OCI-LY7 (cell line): ENCODE data around the gene AP1S3.

Experiments used
- CTCF ChIP-seq: fragments of 200-600 bp; sonication (generic); conservative IDR thresholded peaks from 2 replicates; pipeline ENCODE4 v1.5.1; 2014; ENCODE audit warnings: mild to moderate bottlenecking, antibody characterized with exemption, low read length, moderate library complexity, mixed read lengths
- EZH2phosphoT487 ChIP-seq: fragments of 200-600 bp; sonication (generic); IDR thresholded peaks from 2 replicates; pipeline ENCODE4 v1.6.1; 2018; ENCODE audit warnings: low read depth, borderline replicate concordance, mild to moderate bottlenecking, mixed run types, antibody characterized with exemption, low read length, moderate library complexity, mixed read lengths

- TF ChIP-seq CTCF (no peak), EZH2phosphoT487 (no peak)
Measured at GRCh38 chr2:223855426-223855825, 18.0 kb upstream of the AP1S3 start.
